Middle frontal gyrus (tissue), 1 donor: ENCODE measurements around the gene FOXD1.
"Not testable (repeated sequence)": the region's sequence is repeated elsewhere in the genome, so short reads cannot be mapped to it uniquely, and the experiment has no call there.

Source experiments
- DNase-seq: peaks from one replicate; pipeline ENCODE4 v3.0.0-alpha.2; 2015; ENCODE audit warnings: low spot score; ENCODE audit errors: extremely low spot score

The FOXD1 gene

DNA sequence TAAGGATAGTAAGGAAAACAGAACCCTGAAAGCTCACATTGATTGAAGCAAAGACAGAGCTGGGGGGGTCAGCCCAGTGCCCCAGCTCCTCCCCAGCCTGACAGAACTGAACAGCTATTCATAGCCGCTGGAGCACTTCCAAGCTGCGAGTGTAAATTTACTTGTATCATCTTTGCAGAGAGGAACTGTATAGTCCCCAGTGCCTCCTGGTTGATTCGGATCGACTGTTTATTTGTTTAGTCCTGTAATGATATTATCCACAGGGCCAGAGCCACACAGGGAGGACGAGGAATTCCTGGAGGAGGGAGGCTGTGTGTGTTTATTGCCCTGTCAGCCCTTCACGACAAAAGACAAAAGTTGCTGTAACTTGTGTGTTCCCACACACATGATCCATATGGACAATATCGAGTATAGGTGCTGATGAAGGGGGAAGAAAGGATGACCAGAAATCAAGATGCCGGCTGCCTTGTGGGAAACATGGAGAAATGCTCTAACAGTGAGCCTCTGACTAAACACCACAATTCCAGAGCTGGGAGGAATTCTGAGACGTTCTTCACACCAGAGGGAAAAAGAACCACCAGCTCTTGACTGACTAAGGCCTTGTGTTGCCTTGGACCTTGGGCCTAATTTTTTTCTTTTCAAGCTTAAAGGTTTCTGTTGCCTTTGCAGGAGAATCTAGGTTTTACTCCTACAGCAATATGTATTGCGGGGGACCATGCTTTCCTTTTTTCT is 31.1 kb downstream of the FOXD1 start:
- DNase-seq: no peak

GRCh38 chr5:73415617-73416016 is 33.0 kb downstream of the FOXD1 start:
- DNase-seq: no peak

GRCh38 chr5:73415171-73415570 is 33.4 kb downstream of the FOXD1 start:
- DNase-seq: no peak

GRCh38 chr5:73412597-73412988 is 36.0 kb downstream of the FOXD1 start:
- no peak for DNase-seq

- no peak for DNase-seq
Measured at GRCh38 chr5:73411936-73412596, 36.5 kb downstream of the FOXD1 start.

- DNase-seq: not testable (repeated sequence)
Measured at GRCh38 chr5:73409927-73410326, 38.6 kb downstream of the FOXD1 start.

DNA sequence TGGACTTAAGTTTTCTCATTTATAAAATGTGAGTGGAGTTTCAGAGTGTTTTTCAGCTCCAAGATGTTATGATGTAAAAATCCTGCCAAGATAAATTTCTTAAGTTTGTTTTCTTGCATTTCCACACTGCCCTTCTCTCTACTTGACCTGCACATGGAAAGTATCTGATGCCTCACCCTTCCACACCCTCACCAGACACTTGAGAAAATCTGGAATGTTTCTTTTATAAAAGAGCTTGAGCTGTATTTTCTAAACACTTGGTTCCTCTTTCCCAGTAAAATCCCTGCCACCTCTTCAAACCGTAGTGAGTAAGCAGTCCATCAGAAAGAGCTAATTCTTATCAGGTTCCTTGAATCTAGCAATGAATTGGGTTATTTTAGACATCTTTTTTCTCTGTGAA is 42.9 kb downstream of the FOXD1 start:
- DNase-seq: no peak

DNA sequence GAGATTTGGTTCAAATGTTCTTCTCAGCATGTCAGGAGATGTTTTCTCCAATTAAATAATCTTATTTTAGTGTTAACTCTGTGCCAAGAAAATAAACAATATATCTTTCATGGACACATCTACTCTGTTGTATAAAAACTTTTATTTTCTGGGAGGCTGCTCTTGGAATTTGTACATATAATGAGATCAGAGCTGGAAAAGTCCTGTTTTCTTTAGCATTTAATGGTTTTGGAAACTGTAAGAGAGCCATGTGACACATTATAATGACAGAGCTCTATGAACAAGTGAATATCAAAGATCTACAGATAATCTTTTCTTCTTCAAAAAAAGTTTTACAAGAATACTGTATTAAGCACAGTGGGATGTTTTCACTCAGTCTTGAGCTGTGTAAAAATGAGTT is 48.8 kb downstream of the FOXD1 start:
- no peak for DNase-seq
